CD4-positive, alpha-beta T cell treated with Interleukin-21 for 1 hour (primary cell): ENCODE results near the gene ABI3BP.

ENCODE experiments used
- DNase-seq: peaks from one replicate; pipeline ENCODE4 v3.0.0-alpha.2; 2020

ABI3BP gene

GRCh38 chr3:100765437-100765975 is 227.7 kb downstream of the ABI3BP start:
- no peak for DNase-seq

GRCh38 chr3:100761951-100762350 is 231.3 kb downstream of the ABI3BP start:
- DNase-seq, result no peak

GRCh38 chr3:100761211-100761942 is 231.8 kb downstream of the ABI3BP start:
- peak; percentile 4 for DNase-seq

- no peak for DNase-seq
These were observed 232.8 kb downstream of the ABI3BP start for GRCh38 chr3:100760377-100760776.

- DNase-seq, result no peak
These were observed 233.3 kb downstream of the ABI3BP start for GRCh38 chr3:100759950-100760349.

GRCh38 chr3:100759159-100759558 is 234.1 kb downstream of the ABI3BP start:
- DNase-seq, result no peak

- DNase-seq, result no peak
These were observed 236.8 kb downstream of the ABI3BP start for GRCh38 chr3:100756441-100756840.

GRCh38 chr3:100754563-100755334 is 238.5 kb downstream of the ABI3BP start:
- DNase-seq, result no peak

- no peak for DNase-seq
These were observed 239.4 kb downstream of the ABI3BP start for GRCh38 chr3:100753846-100754245.

- DNase-seq, result no peak
These were observed 244.3 kb downstream of the ABI3BP start for GRCh38 chr3:100748967-100749366.

- DNase-seq, result no peak
These were observed 245.0 kb downstream of the ABI3BP start for GRCh38 chr3:100748220-100748619.

GRCh38 chr3:100746092-100746491 is 247.1 kb downstream of the ABI3BP start:
- no peak for DNase-seq

- DNase-seq, result no peak
These were observed 247.6 kb downstream of the ABI3BP start for GRCh38 chr3:100745617-100746016.

GRCh38 chr3:100744671-100745070 is 248.6 kb downstream of the ABI3BP start:
- no peak for DNase-seq

- no peak for DNase-seq
These were observed 249.7 kb downstream of the ABI3BP start for GRCh38 chr3:100743535-100743934.

- no peak for DNase-seq
These were observed 253.0 kb downstream of the ABI3BP start for GRCh38 chr3:100740207-100740606.

- peak; percentile 15 for DNase-seq
These were observed 255.9 kb downstream of the ABI3BP start for GRCh38 chr3:100737334-100737733.

GRCh38 chr3:100732435-100732834 is 260.8 kb downstream of the ABI3BP start:
- DNase-seq, result no peak

- no peak for DNase-seq
These were observed 262.7 kb downstream of the ABI3BP start for GRCh38 chr3:100730524-100730923.

GRCh38 chr3:100726706-100727105 is 266.5 kb downstream of the ABI3BP start:
- no peak for DNase-seq

- DNase-seq, result no peak
These were observed 267.2 kb downstream of the ABI3BP start for GRCh38 chr3:100725935-100726513.

- no peak for DNase-seq
These were observed 272.8 kb downstream of the ABI3BP start for GRCh38 chr3:100720426-100720825.

- DNase-seq, result no peak
These were observed 274.1 kb downstream of the ABI3BP start for GRCh38 chr3:100719136-100719535.
